Measurements from ENCODE around the gene ZFP36L1. TPM values are rescaled to one million over a fixed set of nuclear protein-coding genes. Genes with fewer than 3 reads are reported as not detected.

The ZFP36L1 gene
- total RNA-seq, 2 donors from 2014 or later, result 66.6 to 276 TPM

GRCh38 chr14:68823434-68824206 lies 30.8 kb upstream of the ZFP36L1 start:
- Histone ChIP-seq H3K27ac (no peak overlapping the region), H3K27me3 (no peaks in the 10 kb centered on the region), H3K36me3 (no peaks in the 10 kb centered on the region), H3K4me3 (no peak overlapping the region), H3K4me1 (peaks cover 0 to 9% of the 10 kb centered on the region in 2 donors), H3K9me3 (no peaks in the 10 kb centered on the region)
- DNase-seq (ENCODE audit: low spot score), result no peak
- TF ChIP-seq, protein P1, sequence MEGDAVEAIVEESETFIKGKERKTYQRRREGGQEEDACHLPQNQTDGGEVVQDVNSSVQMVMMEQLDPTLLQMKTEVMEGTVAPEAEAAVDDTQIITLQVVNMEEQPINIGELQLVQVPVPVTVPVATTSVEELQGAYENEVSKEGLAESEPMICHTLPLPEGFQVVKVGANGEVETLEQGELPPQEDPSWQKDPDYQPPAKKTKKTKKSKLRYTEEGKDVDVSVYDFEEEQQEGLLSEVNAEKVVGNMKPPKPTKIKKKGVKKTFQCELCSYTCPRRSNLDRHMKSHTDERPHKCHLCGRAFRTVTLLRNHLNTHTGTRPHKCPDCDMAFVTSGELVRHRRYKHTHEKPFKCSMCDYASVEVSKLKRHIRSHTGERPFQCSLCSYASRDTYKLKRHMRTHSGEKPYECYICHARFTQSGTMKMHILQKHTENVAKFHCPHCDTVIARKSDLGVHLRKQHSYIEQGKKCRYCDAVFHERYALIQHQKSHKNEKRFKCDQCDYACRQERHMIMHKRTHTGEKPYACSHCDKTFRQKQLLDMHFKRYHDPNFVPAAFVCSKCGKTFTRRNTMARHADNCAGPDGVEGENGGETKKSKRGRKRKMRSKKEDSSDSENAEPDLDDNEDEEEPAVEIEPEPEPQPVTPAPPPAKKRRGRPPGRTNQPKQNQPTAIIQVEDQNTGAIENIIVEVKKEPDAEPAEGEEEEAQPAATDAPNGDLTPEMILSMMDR (IDR thresholded peaks at IDR 0.05), result no peak

DNA sequence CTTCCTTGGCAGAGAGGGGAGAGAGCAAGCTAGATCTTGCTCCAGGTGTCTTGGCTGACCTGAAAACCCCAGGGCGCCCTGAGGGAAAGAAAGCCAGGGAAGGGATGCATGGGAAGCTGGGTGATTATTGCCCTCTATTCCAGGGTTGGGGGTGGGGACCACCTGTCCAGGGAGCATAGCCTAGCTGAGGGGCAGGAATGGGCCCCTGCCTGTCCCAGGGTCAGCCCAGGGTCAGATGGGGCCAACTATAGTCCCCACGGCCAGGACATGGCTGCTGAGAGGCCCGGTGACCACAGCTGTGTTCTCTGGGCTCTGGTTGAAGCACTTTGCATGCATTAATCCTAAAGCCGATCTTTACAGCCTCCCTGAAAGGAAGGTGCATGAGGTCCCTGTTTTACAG lies 30.1 kb upstream of the ZFP36L1 start:
- TF ChIP-seq, protein P1 (IDR thresholded peaks at IDR 0.05), result no peak
- peaks cover 0 to 9% of the 10 kb centered on the region in 2 donors for H3K4me1 ChIP-seq
- H3K27me3 ChIP-seq, result no peaks in the 10 kb centered on the region
- H3K27ac ChIP-seq, result no peak overlapping the region
- H3K9me3 ChIP-seq, result no peaks in the 10 kb centered on the region
- H3K4me3 ChIP-seq, result no peak overlapping the region
- DNase-seq (ENCODE audit: low spot score), result no peak
- no peaks in the 10 kb centered on the region for H3K36me3 ChIP-seq

DNA sequence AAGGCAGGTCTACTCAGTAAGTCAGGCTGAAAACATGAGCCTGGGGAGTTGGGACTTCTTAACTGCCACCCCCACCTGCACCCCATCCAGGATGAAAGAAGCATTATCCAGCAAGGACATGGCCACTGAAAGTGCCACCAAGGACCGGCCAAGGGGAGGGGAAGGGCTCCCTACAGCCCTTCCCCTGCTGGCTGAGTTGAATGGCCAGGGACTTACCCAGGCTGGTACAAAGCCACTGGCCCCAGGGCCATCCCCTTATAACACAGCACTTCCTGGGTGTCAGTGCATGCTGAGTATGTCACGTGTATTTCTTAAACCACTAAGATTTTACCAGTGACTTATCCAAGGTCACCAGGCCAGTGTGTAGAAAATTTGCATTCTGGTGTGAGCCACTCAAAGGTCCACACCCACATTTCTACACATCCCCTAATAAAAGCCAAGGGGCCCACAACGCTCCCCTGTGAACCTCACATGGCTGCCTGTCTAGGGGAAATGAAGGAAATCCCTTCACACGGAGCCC lies 29.3 kb upstream of the ZFP36L1 start:
- TF ChIP-seq, protein P1 (IDR thresholded peaks at IDR 0.05), result no peak
- no peaks in the 10 kb centered on the region for H3K36me3 ChIP-seq

GRCh38 chr14:68820999-68821683 lies 28.3 kb upstream of the ZFP36L1 start:
- H3K9me3 ChIP-seq, result no peaks in the 10 kb centered on the region
- H3K36me3 ChIP-seq, result no peaks in the 10 kb centered on the region
- H3K27me3 ChIP-seq, result no peaks in the 10 kb centered on the region
- no peak overlapping the region for H3K4me3 ChIP-seq
- H3K27ac ChIP-seq, result no peak overlapping the region
- TF ChIP-seq, protein P1 (IDR thresholded peaks at IDR 0.05), result no peak
- peak; percentile 56 for DNase-seq (ENCODE audit: low spot score)
- peaks cover 0 to 16% of the 10 kb centered on the region in 2 donors for H3K4me1 ChIP-seq

More for the DNA sequence above, 29.3 kb upstream of the ZFP36L1 start:
- peaks cover 0 to 10% of the 10 kb centered on the region in 2 donors for H3K4me1 ChIP-seq
- DNase-seq (ENCODE audit: low spot score), result no peak
- H3K27me3 ChIP-seq, result no peaks in the 10 kb centered on the region
- H3K9me3 ChIP-seq, result no peaks in the 10 kb centered on the region
- no peak overlapping the region for H3K4me3 ChIP-seq
- no peak overlapping the region for H3K27ac ChIP-seq

- Histone ChIP-seq H3K9me3 (no peaks in the 10 kb centered on the region), H3K4me1 (peaks cover 0 to 23% of the 10 kb centered on the region in 2 donors), H3K4me3 (no peak overlapping the region), H3K27ac (no peak overlapping the region), H3K27me3 (no peaks in the 10 kb centered on the region), H3K36me3 (no peaks in the 10 kb centered on the region)
- TF ChIP-seq, protein P1 (IDR thresholded peaks at IDR 0.05), result no peak
- DNase-seq (ENCODE audit: low spot score), result no peak
Observed at GRCh38 chr14:68820536-68820935, 27.7 kb upstream of the ZFP36L1 start.
